Middle frontal gyrus (tissue), 1 donor: ENCODE measurements around the gene HOMER2.

Experiments used
- DNase-seq: peaks from one replicate; pipeline ENCODE4 v3.0.0-alpha.2; 2015; ENCODE audit warnings: low spot score; ENCODE audit errors: extremely low spot score

HOMER2 gene

GRCh38 chr15:82864967-82865366 lies 87.6 kb downstream of the HOMER2 start:
- no peak for DNase-seq

DNA sequence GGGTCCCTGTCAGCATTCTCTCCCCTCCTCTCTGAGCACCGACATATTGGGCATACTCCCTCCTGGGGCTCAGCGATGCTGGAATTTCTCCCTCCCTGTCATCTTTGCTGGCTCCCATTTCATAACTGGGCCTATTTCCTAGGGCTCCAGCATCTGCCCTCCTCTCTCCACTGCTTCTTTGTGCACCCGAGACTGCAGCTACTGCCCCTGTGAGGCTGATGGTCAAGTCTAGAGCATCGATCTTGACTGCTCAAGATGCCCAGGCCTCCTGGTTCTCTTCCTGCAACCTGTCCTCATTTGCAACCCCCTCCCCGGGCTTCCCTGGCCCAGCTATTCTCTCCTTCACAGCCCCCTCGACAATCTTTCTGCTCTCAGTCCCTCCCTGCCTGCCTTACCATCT lies 89.6 kb downstream of the HOMER2 start:
- DNase-seq, result no peak

DNA sequence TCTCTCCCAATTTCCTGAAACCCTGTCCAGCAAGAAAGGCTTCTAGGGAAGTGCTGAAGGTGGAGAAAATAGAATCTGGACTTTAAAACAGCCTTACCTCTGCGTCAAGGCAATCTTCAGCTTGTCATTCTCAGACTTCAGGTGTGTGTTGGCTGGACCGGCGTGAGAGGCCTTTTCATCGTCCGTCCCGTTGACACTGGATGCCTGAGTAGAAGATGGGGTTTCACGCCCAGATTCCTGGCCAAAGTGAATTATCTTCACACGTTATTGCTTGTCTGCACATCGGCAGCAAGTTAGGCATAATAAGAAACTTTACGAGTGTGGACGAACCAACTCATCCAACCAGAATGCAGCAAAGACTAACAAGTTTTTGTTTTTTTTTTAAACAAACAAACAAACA lies 93.6 kb downstream of the HOMER2 start:
- DNase-seq, result no peak

- DNase-seq, result no peak
Measured at GRCh38 chr15:82856397-82857170, 95.9 kb downstream of the HOMER2 start.

DNA sequence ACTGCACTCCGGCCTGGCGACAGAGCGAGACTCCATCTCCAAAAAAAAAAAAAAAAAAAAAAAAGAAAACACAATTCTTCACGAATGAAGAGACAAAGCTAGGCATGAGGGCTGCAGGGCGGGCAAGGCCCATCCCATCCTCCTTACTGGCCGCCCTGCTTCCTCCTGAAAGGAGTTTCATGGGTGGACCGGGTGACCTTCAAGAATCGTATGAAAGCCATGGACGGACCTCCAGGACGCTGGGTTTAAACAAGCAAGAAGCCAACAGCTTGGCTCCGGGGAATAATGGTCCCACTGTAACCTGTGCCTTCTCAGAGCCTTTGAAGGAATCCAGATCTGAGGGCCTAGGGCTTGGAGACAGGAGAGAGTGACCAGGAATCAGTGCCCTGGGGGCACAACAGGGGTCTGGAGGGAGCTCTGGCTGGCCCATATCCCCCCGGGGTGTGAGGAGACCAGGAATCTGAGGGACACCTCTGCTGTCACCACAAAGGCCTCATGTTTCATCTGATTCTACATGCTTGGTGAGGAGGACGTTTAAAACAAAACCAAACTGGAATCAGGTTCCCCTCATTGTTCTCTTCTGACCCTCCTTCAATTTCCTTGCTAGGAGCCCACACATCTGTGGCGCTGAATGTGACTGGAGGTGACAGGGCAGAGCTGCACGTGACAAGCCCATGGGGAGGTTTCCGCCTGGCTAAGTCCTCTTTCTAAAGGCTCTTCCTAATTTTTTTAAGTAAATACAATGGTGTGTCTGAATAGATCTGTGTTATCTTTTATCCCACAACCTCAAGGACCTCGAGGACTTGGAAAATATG lies 97.0 kb downstream of the HOMER2 start:
- DNase-seq, result no peak

DNA sequence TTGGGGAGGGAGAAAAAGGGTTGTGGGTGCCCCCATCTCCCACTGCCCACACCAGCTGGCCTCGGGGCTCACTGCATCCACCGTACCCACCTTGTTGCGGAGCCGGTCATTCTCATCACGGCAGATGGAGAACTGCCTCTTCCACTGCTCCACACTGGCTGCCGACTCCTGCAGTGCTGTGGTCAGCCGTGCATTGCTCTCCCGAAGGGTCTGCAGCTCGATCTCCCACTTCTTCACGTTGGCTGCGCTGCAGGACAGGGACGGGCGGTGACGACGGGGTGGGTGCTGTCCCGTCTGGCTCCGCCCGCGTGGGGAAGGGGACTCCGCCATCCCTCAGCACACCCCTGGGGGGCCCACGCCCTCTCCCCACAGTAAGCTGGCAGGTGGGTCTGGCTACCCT lies 98.0 kb downstream of the HOMER2 start:
- DNase-seq, result no peak

GRCh38 chr15:82852941-82853561 lies 99.5 kb downstream of the HOMER2 start:
- DNase-seq, result no peak

GRCh38 chr15:82851981-82852511 lies 100.5 kb downstream of the HOMER2 start:
- no peak for DNase-seq

DNA sequence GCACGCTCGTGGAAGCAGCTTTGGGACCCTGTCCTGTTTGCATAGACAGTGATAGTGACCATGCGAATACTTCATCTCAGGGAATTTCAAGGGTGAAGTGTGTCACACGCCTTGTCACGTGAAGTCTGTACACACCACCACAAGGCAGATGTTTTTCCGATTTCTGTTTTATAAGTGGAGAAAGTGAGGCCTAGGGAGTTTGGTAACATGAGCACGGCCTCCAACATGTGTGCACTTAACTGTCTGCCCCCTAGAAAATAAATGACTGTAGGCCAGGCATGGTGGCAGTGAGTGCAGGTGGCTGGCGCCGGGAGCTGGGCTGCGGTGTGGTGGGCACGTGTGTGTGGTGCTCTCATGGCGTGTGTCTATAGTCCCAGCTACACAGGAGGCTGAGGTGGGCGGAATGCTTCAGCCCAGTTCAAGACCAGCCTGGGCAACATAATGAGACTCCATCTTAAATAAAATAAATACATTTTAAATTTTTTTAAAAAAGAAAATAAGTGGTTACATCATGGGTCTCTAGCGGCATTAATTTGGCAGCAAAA lies 101.1 kb downstream of the HOMER2 start:
- DNase-seq, result no peak

GRCh38 chr15:82850731-82851130 lies 101.8 kb downstream of the HOMER2 start:
- no peak for DNase-seq

- no peak for DNase-seq
Measured at GRCh38 chr15:82849556-82850512, 102.7 kb downstream of the HOMER2 start.

- DNase-seq, result no peak
Measured at GRCh38 chr15:82848241-82848993, 104.1 kb downstream of the HOMER2 start.

DNA sequence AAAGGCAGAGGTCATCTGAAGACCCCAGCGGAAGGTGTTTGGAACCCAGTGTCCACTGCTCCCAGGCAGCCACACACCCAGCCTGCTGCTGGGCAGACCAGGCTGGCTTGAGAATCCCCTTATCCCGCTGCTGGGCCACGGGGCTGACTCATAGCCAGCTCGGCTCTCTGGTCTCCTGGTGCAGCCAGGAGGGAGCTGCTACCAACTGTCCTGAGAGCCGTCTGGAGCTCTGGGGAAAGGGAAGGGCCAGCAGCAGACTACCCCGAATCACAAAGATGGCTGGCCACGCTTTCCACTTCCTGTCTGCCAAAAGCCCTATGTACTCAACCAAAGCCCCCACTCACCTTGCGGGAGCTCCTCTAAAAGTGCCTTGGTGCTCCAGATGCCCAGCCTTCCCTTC lies 104.8 kb downstream of the HOMER2 start:
- DNase-seq, result no peak

GRCh38 chr15:82846621-82847020 lies 105.9 kb downstream of the HOMER2 start:
- no peak for DNase-seq

- DNase-seq, result no peak
Measured at GRCh38 chr15:82845686-82846085, 106.8 kb downstream of the HOMER2 start.

DNA sequence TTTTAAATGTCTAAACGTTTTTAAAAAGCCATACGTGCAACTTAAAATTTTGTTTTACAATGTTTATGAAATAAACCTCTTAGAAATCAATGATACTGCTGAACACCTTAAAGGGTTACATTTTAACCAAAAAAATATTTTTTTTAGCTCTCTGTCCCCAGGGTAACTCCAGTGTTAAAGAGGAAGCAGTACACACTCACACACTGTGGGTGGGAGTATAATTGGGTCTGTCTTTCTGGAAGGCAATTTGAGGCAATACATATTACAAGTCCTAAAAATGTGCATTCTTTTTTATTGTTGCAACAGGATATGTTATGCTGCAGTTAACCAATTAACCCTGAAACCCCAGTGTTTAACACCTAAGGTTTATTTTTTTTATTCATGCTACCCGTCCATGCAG lies 109.0 kb downstream of the HOMER2 start:
- no peak for DNase-seq

GRCh38 chr15:82840166-82840565 lies 112.4 kb downstream of the HOMER2 start:
- DNase-seq, result no peak

DNA sequence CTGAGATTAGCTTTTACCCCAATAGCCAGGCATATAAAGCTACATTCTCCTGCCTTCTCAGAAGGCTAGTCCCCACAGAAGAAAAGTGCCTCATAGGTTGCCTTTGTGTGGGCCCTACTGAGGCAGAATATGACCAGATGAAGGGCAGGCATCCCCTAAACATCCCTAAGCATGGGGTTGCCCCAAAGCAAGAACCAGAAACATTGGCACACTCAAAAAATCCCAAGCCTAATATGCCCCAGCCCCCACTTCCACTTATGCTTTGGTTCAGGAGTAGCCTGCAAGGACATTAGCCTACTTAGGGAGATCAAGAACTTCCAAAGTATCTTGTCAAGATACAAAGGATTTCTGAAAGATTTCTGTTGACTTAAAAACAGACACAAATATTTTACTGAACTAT lies 113.4 kb downstream of the HOMER2 start:
- DNase-seq, result no peak

DNA sequence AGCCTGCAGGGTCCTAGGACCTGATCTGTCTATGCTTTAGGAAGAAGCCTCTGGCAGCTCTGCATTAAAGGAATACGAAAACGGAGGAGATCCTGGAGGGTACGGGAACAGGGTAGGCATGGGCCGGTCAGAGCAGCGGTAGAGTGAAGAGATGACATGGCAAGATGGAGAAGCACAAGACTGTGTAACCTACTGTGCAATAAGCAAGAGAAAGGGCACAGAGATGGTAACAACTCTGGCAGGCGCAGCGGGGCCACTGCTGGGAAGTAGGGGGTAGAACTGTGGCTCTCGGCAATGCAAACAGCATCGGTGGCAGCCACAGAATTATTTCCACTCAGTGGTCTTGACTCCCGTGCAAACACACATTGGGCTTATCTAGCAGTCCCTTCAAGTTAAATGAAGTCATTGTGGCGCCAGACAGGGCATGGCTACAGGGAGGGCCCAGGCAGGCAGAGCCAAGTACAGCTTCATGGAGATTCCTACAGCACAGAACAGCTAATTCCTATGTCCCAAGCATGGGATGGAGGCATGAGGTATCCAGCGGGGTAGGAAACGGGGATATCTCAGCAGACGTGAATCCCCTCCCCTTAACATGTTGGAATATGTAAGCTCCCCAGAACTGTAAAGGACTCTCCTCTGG lies 114.3 kb downstream of the HOMER2 start:
- no peak for DNase-seq
